Measurements from ENCODE around the gene DNAL1. TPM values are rescaled to one million over a fixed set of nuclear protein-coding genes. Genes with fewer than 3 reads are reported as not detected.
A peak's percentile ranks its signal among the peaks of the same experiment; 100 is the strongest.

Gene DNAL1
- total RNA-seq, 1 experiment from 2014 or later = 28.1 TPM

DNA sequence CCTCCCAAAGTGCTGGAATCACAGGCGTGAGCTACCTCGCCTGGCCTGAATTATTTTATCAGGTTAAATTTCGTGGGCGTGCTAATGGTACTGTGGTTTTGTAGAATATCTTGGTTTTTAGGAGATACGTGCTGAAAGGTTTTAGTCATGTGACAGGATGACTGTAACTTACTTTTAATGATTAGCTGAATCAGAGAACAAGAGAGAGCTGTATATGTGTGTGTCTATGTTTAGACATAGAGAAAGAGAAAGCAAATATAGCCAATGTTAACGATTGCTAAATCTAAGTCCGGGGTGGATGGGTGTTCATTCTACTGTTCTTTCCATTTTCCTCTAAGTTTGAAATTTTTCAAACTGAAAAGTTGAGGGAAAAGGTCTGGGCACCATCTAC lies 78.6 kb downstream of the DNAL1 start:
- H3K27ac ChIP-seq (ENCODE audit: low read depth, low read length, poor library complexity, severe bottlenecking) = peak overlapping the region; percentile 78
- DNase-seq (ENCODE audit: low spot score) = no peak
- H3K4me3 ChIP-seq (ENCODE audit: low read depth, low read length, poor library complexity, severe bottlenecking) = no peak overlapping the region
- TSS peak; percentile 11 for BruUV-seq (replicated peaks)
- no peak for TF ChIP-seq EZH2 (IDR thresholded peaks at IDR 0.05; ENCODE audit: borderline replicate concordance, low read depth, low read length, poor library complexity, severe bottlenecking)
- no peaks in the 10 kb centered on the region for H3K27me3 ChIP-seq (replicated peaks; ENCODE audit: insufficient read depth, low read depth, low read length, poor library complexity)
- H3K36me3 ChIP-seq (ENCODE audit: insufficient read depth, low read length, poor library complexity, severe bottlenecking) = peaks cover 60% of the 10 kb centered on the region
- H3K4me1 ChIP-seq (ENCODE audit: insufficient read depth, low read length, poor library complexity, severe bottlenecking) = peaks cover 37% of the 10 kb centered on the region
- H3K9me3 ChIP-seq (ENCODE audit: low read depth, low read length, poor library complexity, severe bottlenecking) = no peaks in the 10 kb centered on the region
- ChIA-PET POLR2A (ENCODE audit: low non-redundant PET) (no interaction called here), CTCF (no interaction called here)
- intact Hi-C loops (cut with micrococcal nuclease; ENCODE audit: unreplicated experiment) = no loop called here

- ChIA-PET CTCF (interaction anchor here (1.0 kb wide), 1 partner anchor 33 kb away, joined by 3 read pairs; no protein-coding TSS in a partner anchor), POLR2A (ENCODE audit: low non-redundant PET) (no interaction called here)
- peaks cover 39% of the 10 kb centered on the region for H3K4me1 ChIP-seq (ENCODE audit: insufficient read depth, low read length, poor library complexity, severe bottlenecking)
- peak overlapping the region; percentile 78 for H3K27ac ChIP-seq (ENCODE audit: low read depth, low read length, poor library complexity, severe bottlenecking)
- no TSS peak for BruUV-seq (replicated peaks)
- no peak overlapping the region for H3K4me3 ChIP-seq (ENCODE audit: low read depth, low read length, poor library complexity, severe bottlenecking)
- intact Hi-C loops (cut with micrococcal nuclease; ENCODE audit: unreplicated experiment) = loop anchor here (2.0 kb wide), 1 partner anchor 101 kb away; no protein-coding TSS in a partner anchor
- no peaks in the 10 kb centered on the region for H3K9me3 ChIP-seq (ENCODE audit: low read depth, low read length, poor library complexity, severe bottlenecking)
- peaks cover 59% of the 10 kb centered on the region for H3K36me3 ChIP-seq (ENCODE audit: insufficient read depth, low read length, poor library complexity, severe bottlenecking)
- H3K27me3 ChIP-seq (replicated peaks; ENCODE audit: insufficient read depth, low read depth, low read length, poor library complexity) = no peaks in the 10 kb centered on the region
- DNase-seq (ENCODE audit: low spot score) = peak; percentile 87
- peak; percentile 39; the same call in 1 of the 2 replicates for TF ChIP-seq CTCF (conservative IDR thresholded peaks at IDR 0.05; ENCODE audit: low read depth, low read length)
- TF ChIP-seq EZH2 (IDR thresholded peaks at IDR 0.05; ENCODE audit: borderline replicate concordance, low read depth, low read length, poor library complexity, severe bottlenecking) = no peak
Observed at GRCh38 chr14:73723797-73724661, 79.2 kb downstream of the DNAL1 start.

- Histone ChIP-seq H3K27ac (ENCODE audit: low read depth, low read length, poor library complexity, severe bottlenecking) (peak overlapping the region; percentile 78), H3K4me3 (ENCODE audit: low read depth, low read length, poor library complexity, severe bottlenecking) (no peak overlapping the region), H3K4me1 (ENCODE audit: insufficient read depth, low read length, poor library complexity, severe bottlenecking) (peaks cover 40% of the 10 kb centered on the region), H3K36me3 (ENCODE audit: insufficient read depth, low read length, poor library complexity, severe bottlenecking) (peaks cover 60% of the 10 kb centered on the region), H3K9me3 (ENCODE audit: low read depth, low read length, poor library complexity, severe bottlenecking) (no peaks in the 10 kb centered on the region), H3K27me3 (replicated peaks; ENCODE audit: insufficient read depth, low read depth, low read length, poor library complexity) (no peaks in the 10 kb centered on the region)
- ChIA-PET CTCF (interaction anchor here (1.0 kb wide), 1 partner anchor 33 kb away, joined by 3 read pairs; no protein-coding TSS in a partner anchor), POLR2A (ENCODE audit: low non-redundant PET) (no interaction called here)
- BruUV-seq (replicated peaks) = no TSS peak
- DNase-seq (ENCODE audit: low spot score) = no peak
- intact Hi-C loops (cut with micrococcal nuclease; ENCODE audit: unreplicated experiment) = loop anchor here (2.0 kb wide), 1 partner anchor 100 kb away; no protein-coding TSS in a partner anchor
- TF ChIP-seq CTCF (conservative IDR thresholded peaks at IDR 0.05; ENCODE audit: low read depth, low read length) (no peak), EZH2 (IDR thresholded peaks at IDR 0.05; ENCODE audit: borderline replicate concordance, low read depth, low read length, poor library complexity, severe bottlenecking) (no peak)
Observed at GRCh38 chr14:73724696-73725095, 79.9 kb downstream of the DNAL1 start.

All from A673 (cell line).